ENCODE measurements around the gene GGA1. TPM values are rescaled to one million over a fixed set of nuclear protein-coding genes. Genes with fewer than 3 reads are reported as not detected.

GGA1 gene
- total and polyA plus RNA-seq, 10 of the 15 experiments (the other 5 are each of a cell fraction or from before 2014, with no cell fraction given): 1.4 to 79.4 (median 44.4) TPM

DNA sequence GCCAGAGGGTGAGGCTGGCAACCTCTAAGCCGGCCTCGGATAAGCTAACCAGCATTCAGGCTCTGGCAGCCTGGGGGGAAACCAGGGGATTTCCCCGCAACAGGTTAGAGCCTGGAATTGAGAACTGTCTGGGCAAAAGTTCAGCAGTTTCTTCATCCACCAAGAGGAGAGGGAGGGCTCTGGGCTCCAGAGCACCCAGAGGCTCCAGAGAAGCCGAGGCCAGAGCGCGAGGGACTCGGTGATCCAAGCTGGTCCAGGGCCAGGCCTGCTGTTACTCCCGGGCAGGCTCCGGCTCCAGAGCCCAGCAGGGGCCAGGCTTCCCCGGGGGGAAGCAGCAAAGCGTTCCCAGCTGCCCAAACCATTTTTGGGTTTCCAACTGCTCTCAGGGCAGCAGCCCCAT, 17.5 kb downstream of the GGA1 start:
- H2AFZ ChIP-seq (ENCODE audit: control insufficient read depth, low read depth, low read length): no peak overlapping the region
- no peak overlapping the region for H3K9ac ChIP-seq (ENCODE audit: control insufficient read depth, insufficient read depth, low read length)
- ChIA-PET RAD21 (ENCODE audit: unreplicated experiment) (interaction anchor here (0.8 to 7.1 kb wide), 10 partner anchors 8 to 60 kb away, joined by 3 to 76 read pairs (median 10); partner anchors contain the start of genes LGALS1, NOL12, PDXP and SH3BP1), POLR2A (interaction anchor here (0.9 to 5.0 kb wide), 9 partner anchors 8 to 56 kb away, joined by 3 to 45 read pairs (median 13); partner anchors contain the start of genes GGA1, LGALS1, PDXP and SH3BP1), SMC1A (ENCODE audit: uncharacterized antibody, unreplicated experiment) (interaction anchor here (0.9 to 5.9 kb wide), 11 partner anchors 9 to 55 kb away, joined by 3 to 69 read pairs (median 6); partner anchors contain the start of genes LGALS1, PDXP and SH3BP1), CTCF (interaction anchor here (4.1 to 14.9 kb wide), 5 partner anchors 8 to 54 kb away, joined by 26 to 275 read pairs (median 146); partner anchors contain the start of genes GGA1, LGALS1, NOL12 and PDXP)
- peak; percentile 75 for TF ChIP-seq RELA (IDR thresholded peaks at IDR 0.05; ENCODE audit: borderline replicate concordance, partially characterized antibody)
- TF ChIP-seq, protein P1, sequence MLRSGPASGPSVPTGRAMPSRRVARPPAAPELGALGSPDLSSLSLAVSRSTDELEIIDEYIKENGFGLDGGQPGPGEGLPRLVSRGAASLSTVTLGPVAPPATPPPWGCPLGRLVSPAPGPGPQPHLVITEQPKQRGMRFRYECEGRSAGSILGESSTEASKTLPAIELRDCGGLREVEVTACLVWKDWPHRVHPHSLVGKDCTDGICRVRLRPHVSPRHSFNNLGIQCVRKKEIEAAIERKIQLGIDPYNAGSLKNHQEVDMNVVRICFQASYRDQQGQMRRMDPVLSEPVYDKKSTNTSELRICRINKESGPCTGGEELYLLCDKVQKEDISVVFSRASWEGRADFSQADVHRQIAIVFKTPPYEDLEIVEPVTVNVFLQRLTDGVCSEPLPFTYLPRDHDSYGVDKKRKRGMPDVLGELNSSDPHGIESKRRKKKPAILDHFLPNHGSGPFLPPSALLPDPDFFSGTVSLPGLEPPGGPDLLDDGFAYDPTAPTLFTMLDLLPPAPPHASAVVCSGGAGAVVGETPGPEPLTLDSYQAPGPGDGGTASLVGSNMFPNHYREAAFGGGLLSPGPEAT (IDR thresholded peaks at IDR 0.05; ENCODE audit: low read depth): peak; percentile 68; the same call in 1 of the 2 replicates
- no peak for TF ChIP-seq WRNIP1 (IDR thresholded peaks at IDR 0.05; ENCODE audit: borderline replicate concordance, low read depth, low read length)
- TF ChIP-seq SIN3A (IDR thresholded peaks at IDR 0.05; ENCODE audit: low read depth, low read length): no peak
- TF ChIP-seq RB1 (IDR thresholded peaks at IDR 0.05; ENCODE audit: borderline replicate concordance): no peak
- TF ChIP-seq, protein P2, sequence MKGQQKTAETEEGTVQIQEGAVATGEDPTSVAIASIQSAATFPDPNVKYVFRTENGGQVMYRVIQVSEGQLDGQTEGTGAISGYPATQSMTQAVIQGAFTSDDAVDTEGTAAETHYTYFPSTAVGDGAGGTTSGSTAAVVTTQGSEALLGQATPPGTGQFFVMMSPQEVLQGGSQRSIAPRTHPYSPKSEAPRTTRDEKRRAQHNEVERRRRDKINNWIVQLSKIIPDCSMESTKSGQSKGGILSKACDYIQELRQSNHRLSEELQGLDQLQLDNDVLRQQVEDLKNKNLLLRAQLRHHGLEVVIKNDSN (IDR thresholded peaks at IDR 0.05; ENCODE audit: borderline replicate concordance, extremely low read length, insufficient read depth, low read depth, low read length): no peak
- peak; percentile 37; the same call in 1 of the 2 replicates for TF ChIP-seq IKZF1 (conservative IDR thresholded peaks at IDR 0.05)
- TF ChIP-seq SMAD1 (IDR thresholded peaks at IDR 0.05; ENCODE audit: low read depth, partially characterized antibody): no peak
- TF ChIP-seq, protein P3, sequence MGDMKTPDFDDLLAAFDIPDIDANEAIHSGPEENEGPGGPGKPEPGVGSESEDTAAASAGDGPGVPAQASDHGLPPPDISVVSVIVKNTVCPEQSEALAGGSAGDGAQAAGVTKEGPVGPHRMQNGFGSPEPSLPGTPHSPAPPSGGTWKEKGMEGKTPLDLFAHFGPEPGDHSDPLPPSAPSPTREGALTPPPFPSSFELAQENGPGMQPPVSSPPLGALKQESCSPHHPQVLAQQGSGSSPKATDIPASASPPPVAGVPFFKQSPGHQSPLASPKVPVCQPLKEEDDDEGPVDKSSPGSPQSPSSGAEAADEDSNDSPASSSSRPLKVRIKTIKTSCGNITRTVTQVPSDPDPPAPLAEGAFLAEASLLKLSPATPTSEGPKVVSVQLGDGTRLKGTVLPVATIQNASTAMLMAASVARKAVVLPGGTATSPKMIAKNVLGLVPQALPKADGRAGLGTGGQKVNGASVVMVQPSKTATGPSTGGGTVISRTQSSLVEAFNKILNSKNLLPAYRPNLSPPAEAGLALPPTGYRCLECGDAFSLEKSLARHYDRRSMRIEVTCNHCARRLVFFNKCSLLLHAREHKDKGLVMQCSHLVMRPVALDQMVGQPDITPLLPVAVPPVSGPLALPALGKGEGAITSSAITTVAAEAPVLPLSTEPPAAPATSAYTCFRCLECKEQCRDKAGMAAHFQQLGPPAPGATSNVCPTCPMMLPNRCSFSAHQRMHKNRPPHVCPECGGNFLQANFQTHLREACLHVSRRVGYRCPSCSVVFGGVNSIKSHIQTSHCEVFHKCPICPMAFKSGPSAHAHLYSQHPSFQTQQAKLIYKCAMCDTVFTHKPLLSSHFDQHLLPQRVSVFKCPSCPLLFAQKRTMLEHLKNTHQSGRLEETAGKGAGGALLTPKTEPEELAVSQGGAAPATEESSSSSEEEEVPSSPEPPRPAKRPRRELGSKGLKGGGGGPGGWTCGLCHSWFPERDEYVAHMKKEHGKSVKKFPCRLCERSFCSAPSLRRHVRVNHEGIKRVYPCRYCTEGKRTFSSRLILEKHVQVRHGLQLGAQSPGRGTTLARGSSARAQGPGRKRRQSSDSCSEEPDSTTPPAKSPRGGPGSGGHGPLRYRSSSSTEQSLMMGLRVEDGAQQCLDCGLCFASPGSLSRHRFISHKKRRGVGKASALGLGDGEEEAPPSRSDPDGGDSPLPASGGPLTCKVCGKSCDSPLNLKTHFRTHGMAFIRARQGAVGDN (IDR thresholded peaks at IDR 0.05): 0 out of 2 replicates have a peak, but pooled peaks have one; percentile 27
- TF ChIP-seq SUPT20H (IDR thresholded peaks at IDR 0.05; ENCODE audit: borderline replicate concordance, control insufficient read depth, low read depth, low read length): no peak
- H3K4me2 ChIP-seq (ENCODE audit: control insufficient read depth, insufficient read depth): peak overlapping the region; percentile 46; the same call in 1 of the 2 replicates
- no peaks in the 10 kb centered on the region for H3K27me3 ChIP-seq (replicated peaks in 1 of 2; ENCODE audit: control insufficient read depth in 2 of 2, insufficient read depth in 2 of 2, low read length in 1 of 2)
- peaks cover 27% of the 10 kb centered on the region for H3K4me1 ChIP-seq (ENCODE audit: control insufficient read depth, insufficient read depth, low read length)
- no peak overlapping the region for H3K4me3 ChIP-seq
- no peaks in the 10 kb centered on the region for H3K79me2 ChIP-seq (ENCODE audit: control insufficient read depth, insufficient read depth, low read length)
- WGBS (ENCODE audit: insufficient coverage, insufficient replicate concordance, low lambda C conversion rate, missing lambda C conversion rate): 83% methylated on average over 11 of the region's 11 CpGs
- DNase-seq (ENCODE audit: low read depth, low spot score): no peak
- H3K36me3 ChIP-seq (ENCODE audit: control insufficient read depth in 2 of 2, insufficient read depth in 2 of 2, low read length in 1 of 2): peaks cover 15 to 17% of the 10 kb centered on the region in 2 experiments
- H3K27ac ChIP-seq (ENCODE audit: control insufficient read depth, insufficient read depth): peak overlapping the region; percentile 36
- no peaks in the 10 kb centered on the region for H4K20me1 ChIP-seq (ENCODE audit: control insufficient read depth, insufficient read depth)
- in situ Hi-C loops (cut with MboI): loop anchor here (5.0 kb wide), 1 partner anchor 56 kb away; no protein-coding TSS in a partner anchor
- intact Hi-C loops (cut with micrococcal nuclease; ENCODE audit: unreplicated experiment): no loop called here
- no peak for FAIRE-seq
- peak; percentile 56 for ATAC-seq
- H3K9me3 ChIP-seq (replicated peaks; ENCODE audit: control insufficient read depth, insufficient read depth, low read length): no peaks in the 10 kb centered on the region
- no TSS peak for BruUV-seq (replicated peaks)

All from GM12878 (cell line).